Astrocyte of the spinal cord (primary cell): ENCODE results near the gene F7.

Source experiments
- DNase-seq: peaks from one replicate; pipeline ENCODE4 v3.0.0; 2011; ENCODE audit warnings: low read depth, low spot score
- H3K4me3 ChIP-seq: 2 replicates; pipeline ENCODE4 v1.5.1; 2011; ENCODE audit warnings: low read depth, mild to moderate bottlenecking, low read length, moderate library complexity
- in situ Hi-C: cut with HindIII; loops from 2 replicates; pipeline ENCODE4 v1.10.0; 2017; ENCODE audit warnings: low sequenced_read_pairs
- TF ChIP-seq, protein P1 (sequence below): IDR thresholded peaks from 2 replicates; pipeline ENCODE4 v1.5.1; 2012; ENCODE audit warnings: low read depth, mild to moderate bottlenecking, low read length, inconsistent platforms

Gene F7

GRCh38 chr13:113091211-113091771, 14.3 kb upstream of the F7 start:
- TF ChIP-seq, protein P1, sequence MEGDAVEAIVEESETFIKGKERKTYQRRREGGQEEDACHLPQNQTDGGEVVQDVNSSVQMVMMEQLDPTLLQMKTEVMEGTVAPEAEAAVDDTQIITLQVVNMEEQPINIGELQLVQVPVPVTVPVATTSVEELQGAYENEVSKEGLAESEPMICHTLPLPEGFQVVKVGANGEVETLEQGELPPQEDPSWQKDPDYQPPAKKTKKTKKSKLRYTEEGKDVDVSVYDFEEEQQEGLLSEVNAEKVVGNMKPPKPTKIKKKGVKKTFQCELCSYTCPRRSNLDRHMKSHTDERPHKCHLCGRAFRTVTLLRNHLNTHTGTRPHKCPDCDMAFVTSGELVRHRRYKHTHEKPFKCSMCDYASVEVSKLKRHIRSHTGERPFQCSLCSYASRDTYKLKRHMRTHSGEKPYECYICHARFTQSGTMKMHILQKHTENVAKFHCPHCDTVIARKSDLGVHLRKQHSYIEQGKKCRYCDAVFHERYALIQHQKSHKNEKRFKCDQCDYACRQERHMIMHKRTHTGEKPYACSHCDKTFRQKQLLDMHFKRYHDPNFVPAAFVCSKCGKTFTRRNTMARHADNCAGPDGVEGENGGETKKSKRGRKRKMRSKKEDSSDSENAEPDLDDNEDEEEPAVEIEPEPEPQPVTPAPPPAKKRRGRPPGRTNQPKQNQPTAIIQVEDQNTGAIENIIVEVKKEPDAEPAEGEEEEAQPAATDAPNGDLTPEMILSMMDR = no peak
- in situ Hi-C loops = no loop called here
- no peak for DNase-seq
- H3K4me3 ChIP-seq = no peak overlapping the region

DNA sequence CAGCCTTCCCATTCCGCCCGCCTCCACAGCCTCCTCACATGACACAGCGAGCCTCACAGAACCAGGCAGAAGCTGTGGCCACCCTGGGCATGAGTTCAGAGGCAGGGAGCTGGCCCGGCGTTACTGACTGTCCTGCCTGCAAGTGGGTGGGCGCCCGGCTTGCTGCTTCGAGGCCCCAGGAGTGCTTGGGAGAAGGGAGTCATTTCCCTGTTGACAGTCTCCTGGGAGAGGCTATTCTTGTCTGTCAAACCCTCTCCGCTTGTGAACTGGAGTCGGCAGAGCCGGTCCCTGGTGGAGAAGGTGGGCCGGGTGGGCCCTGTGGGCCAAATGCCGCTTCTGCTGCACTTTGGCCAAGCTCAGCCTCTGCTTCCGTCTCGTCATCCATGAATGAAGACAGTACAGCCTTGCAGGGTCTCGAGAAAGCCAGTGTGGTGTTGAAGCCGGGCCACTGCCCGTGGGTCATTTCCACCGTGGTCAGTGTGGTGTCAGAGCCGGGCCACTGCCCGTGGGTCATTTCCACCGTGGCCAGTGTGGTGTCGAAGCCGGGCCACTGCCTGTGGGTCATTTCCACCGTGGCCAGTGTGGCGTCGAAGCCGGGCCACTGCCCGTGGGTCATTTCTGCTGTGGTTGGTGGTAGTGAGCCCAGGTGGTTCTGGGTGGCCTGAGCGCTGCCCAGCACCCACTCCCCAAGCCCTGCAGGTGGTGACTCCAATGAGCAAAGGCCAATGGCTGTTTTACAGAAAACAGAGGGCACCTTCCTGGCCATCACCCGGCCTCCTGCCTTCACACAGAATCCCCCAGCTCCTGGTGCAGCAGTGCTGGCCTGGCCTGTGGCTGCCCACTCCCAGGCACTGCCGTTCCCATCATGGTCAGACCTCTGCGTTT, 13.5 kb upstream of the F7 start:
- in situ Hi-C loops = no loop called here
- DNase-seq = no peak
- no peak overlapping the region for H3K4me3 ChIP-seq
- TF ChIP-seq, protein P1 = no peak

DNA sequence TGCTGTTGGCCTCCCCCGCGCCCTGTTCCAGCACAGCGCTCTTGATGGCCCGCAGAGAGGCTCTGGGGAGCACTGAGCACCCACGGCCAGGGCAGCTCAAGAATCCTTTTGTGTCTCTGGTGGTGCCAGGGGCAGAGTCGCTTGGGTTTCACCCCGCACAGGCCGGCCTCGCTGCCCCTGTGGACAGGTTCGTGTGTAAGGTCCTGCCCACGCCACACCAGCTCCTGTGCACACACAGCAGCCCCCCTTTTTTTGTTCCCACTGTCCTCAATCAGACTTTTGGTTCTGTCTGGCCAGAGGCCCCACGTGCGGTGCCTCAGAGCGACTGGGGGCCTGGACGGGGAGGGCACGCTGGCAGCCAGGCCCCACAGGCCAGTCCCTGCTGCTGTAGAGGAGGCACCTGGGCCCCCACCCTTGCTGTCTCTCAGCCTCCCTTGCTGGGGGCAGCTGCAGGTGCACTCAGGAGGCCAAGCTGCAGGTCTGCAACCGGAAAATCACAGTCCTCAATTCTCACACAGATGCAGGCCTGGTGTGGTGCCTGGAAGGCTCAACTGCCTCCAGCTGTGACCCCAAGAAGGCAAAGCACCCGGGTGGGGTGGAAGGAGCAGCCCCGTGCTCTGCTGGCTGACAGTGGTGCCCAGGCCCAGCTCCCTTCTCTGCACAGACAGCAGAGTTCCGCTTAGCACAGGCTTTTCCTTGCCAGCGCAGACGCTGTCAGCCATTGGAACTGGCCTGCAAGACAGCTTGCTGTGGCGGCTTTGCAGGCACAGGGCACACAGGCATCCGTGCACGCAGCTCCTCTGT, 12.6 kb upstream of the F7 start:
- no peak for DNase-seq
- TF ChIP-seq, protein P1 = no peak
- no peak overlapping the region for H3K4me3 ChIP-seq
- in situ Hi-C loops = no loop called here

DNA sequence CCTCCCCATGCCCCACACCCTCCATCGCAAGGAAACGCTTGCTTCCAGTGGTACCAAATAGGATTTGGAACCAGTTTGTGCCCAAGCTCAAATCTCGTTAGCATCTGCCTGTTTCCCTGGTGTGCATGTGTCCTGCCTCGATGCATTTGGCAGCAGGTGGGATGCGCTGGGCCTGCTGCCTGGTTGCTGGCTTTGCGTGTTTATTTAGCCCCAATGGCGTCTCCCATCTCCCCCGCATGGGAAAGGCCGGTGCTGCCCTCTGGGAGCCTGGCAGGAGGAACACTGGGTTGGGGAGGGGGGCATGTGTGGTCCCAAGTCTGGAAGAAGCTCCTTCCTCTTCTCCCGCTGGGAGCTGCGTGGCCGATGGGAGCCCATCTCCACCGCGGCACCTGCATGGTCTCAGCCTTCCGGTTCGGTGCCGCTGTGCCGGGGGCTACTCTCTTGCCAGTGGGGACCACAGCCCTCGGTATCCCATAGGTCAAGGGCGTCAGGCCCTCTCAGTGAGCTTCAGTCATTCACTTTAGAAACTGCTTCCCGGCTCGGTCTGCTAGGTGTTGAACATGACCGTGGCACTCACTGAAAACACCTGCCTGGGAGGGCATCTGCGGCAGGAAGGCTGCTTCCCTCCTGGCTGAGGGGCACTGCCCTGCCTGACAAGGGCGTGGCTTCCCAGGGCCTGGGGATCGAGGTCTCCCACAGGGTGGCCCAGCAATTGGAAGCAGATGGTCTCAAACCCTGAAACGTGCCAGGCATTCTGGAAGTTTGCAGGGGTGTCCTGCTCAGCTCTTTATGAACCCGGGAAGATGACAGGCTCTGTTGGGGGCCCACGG, 11.8 kb upstream of the F7 start:
- no peak overlapping the region for H3K4me3 ChIP-seq
- TF ChIP-seq, protein P1 = no peak
- in situ Hi-C loops = no loop called here
- DNase-seq = no peak

- no peak overlapping the region for H3K4me3 ChIP-seq
- TF ChIP-seq, protein P1 = no peak
- DNase-seq = no peak
- in situ Hi-C loops = no loop called here
These were observed 11.2 kb upstream of the F7 start for GRCh38 chr13:113094410-113094800.
